Activated naive CD8-positive, alpha-beta T cell treated with anti-CD3 and anti-CD28 coated beads for 36 hours (primary cell): ENCODE results near the gene GTF3C5. TPM values are rescaled to one million over a fixed set of nuclear protein-coding genes. Genes with fewer than 3 reads are reported as not detected.
"Not testable (repeated sequence)": the region's sequence is repeated elsewhere in the genome, so short reads cannot be mapped to it uniquely, and the experiment has no call there.

Source experiments
- DNase-seq: peaks from one replicate; pipeline ENCODE4 v3.0.0; 2021
- H3K27ac Mint-ChIP-seq: one replicate; pipeline ENCODE4 v1.8.0; 2022; ENCODE audit warnings: mild to moderate bottlenecking, moderate library complexity, mixed read lengths
- H3K27me3 Mint-ChIP-seq: one replicate; pipeline ENCODE4 v1.8.0; 2022; ENCODE audit warnings: mild to moderate bottlenecking, mixed read lengths
- H3K36me3 Mint-ChIP-seq: one replicate; pipeline ENCODE4 v1.8.0; 2021; ENCODE audit warnings: mild to moderate bottlenecking, mixed read lengths
- H3K4me1 Mint-ChIP-seq: one replicate; pipeline ENCODE4 v1.8.0; 2021; ENCODE audit warnings: mixed read lengths
- H3K4me3 Mint-ChIP-seq: one replicate; pipeline ENCODE4 v1.8.0; 2022; ENCODE audit warnings: mild to moderate bottlenecking, moderate library complexity, mixed read lengths
- H3K9me3 Mint-ChIP-seq: one replicate; pipeline ENCODE4 v1.8.0; 2022; ENCODE audit warnings: mixed read lengths
- total RNA-seq, 2 experiments: library from RNA; stranded (reverse); gene quantifications; one replicate each; pipeline ENCODE4 v1.2.3, GENCODE V29; 2021

Gene GTF3C5
- total RNA-seq, 2 experiments from 2014 or later: 85.4 to 90.2 TPM

DNA sequence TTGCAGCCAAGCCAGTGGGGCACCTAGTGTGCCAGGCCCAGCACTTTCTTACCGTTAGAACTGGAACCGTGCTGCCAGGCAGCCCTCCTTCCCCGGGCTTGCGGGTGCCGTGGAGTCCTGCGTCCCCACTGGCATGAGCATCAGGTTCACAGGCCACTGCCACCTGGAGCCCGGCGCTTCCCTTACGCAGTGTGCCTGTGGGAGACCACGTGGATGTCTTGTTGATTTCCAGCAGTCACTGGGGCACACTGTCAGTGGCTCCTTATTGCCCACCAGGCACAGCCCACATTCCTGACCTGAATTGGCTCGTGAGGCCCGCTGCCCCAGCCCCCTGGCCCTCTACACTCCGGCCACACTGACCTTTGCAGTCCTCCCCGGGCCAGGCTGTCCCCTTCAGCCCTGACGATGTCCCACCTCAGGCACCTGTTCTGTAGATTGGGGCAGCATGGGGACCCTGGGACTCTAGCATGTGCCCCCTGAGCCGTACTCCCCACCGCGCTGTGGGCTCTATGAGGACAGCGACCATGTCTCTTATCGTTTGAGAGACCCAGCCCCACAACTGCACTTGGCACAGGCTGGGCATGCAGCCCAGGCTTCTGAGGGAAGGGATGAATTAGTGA lies 20.6 kb downstream of the GTF3C5 start:
- Mint-ChIP-seq H3K27ac (no peak overlapping the region), H3K9me3 (no peaks in the 10 kb centered on the region)

DNA sequence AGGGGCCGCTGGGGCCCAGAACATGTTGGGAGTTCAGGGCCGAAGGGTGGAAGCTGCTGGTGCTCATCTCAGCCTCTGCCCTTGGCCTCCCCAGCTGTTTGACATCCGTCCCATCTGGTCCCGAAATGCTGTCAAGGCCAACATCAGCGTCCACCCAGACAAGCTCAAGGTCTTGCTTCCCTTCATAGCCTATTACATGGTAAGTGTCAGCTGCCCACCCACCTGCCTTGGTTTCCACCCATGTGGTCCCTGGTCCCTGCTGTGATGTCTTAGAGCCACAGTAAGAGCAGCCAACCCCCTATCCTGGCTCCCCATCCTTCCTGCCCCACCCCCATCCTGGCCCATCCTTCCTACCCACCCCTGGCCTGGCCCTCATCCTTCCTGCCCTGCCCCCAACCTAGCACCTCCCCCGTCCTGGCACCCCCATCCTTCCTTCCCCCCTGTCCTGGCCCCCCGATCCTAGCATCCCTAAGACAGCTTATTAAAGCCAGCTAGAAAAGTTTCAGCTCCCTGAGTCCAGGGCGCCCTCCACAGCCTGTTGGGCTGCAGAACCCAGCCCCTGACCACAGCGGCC lies 21.3 kb downstream of the GTF3C5 start:
- no peak overlapping the region for H3K4me3 Mint-ChIP-seq
- H3K27ac Mint-ChIP-seq: no peak overlapping the region
- H3K36me3 Mint-ChIP-seq: peaks cover 26% of the 10 kb centered on the region
- no peak for DNase-seq
- H3K4me1 Mint-ChIP-seq: peaks cover 6% of the 10 kb centered on the region
- H3K9me3 Mint-ChIP-seq: no peaks in the 10 kb centered on the region
- H3K27me3 Mint-ChIP-seq: no peaks in the 10 kb centered on the region

More for the DNA sequence above, 20.6 kb downstream of the GTF3C5 start:
- H3K27me3 Mint-ChIP-seq: no peaks in the 10 kb centered on the region
- peaks cover 4% of the 10 kb centered on the region for H3K4me1 Mint-ChIP-seq
- no peak overlapping the region for H3K4me3 Mint-ChIP-seq
- peaks cover 24% of the 10 kb centered on the region for H3K36me3 Mint-ChIP-seq
- no peak for DNase-seq

DNA sequence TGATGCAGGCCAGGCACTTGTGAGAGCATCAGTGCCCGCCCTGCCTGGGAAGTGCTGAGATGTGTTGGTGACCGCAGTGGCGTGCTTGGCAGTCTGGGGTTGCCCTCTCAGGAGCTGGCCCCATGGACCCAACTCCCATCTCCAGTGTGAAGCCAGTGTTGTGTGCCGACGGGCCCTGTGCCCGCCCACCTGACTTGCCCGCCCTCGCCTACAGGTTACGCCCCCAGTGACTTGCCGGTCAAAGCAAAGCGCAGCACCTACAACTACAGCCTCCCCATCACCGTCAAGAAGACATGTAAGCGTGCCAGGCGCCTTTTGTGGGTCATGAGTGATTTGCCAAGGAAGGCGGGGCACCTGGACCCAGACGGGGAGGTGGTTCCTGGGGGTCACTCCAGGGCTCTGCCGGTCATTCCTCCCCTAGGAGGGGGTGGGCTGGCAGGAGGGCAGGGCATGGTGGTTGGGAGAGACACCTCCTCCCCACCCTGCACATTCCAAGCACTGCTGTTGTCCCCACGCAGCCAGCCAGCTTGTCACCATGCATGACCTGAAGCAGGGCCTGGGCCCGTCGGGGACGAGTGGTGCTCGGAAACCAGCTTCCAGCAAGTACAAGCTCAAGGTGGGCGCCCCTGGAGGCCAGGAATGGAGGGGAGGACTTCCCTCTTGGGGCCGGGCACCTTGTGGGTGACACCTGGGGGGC lies 23.5 kb downstream of the GTF3C5 start:
- Mint-ChIP-seq H3K4me1 (peaks cover 22% of the 10 kb centered on the region), H3K27me3 (no peaks in the 10 kb centered on the region), H3K9me3 (no peaks in the 10 kb centered on the region), H3K36me3 (peaks cover 34% of the 10 kb centered on the region), H3K4me3 (no peak overlapping the region), H3K27ac (no peak overlapping the region)
- no peak for DNase-seq

DNA sequence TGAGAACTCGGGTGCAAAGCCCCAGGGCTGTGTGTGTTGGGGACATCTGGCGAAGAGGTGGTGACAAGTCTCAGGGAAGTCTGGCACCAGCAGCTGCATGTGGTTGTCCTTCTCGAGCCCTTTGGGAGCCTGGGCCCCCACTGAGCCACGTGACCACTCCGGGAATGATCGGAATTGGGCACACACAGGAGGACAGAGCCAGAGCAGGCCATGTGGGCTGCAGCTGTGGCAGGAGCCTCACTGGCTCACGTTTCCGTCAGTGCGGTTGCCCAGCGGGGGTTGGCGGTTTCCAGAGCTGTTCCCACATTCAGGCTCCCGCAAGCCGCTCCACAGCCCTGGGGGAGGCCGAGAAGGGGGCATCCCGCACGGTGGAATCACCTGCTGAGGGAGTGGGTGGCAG lies 24.2 kb downstream of the GTF3C5 start:
- Mint-ChIP-seq H3K4me3 (no peak overlapping the region), H3K27ac (no peak overlapping the region), H3K27me3 (no peaks in the 10 kb centered on the region), H3K4me1 (peaks cover 28% of the 10 kb centered on the region), H3K36me3 (peaks cover 34% of the 10 kb centered on the region), H3K9me3 (no peaks in the 10 kb centered on the region)
- DNase-seq: no peak

DNA sequence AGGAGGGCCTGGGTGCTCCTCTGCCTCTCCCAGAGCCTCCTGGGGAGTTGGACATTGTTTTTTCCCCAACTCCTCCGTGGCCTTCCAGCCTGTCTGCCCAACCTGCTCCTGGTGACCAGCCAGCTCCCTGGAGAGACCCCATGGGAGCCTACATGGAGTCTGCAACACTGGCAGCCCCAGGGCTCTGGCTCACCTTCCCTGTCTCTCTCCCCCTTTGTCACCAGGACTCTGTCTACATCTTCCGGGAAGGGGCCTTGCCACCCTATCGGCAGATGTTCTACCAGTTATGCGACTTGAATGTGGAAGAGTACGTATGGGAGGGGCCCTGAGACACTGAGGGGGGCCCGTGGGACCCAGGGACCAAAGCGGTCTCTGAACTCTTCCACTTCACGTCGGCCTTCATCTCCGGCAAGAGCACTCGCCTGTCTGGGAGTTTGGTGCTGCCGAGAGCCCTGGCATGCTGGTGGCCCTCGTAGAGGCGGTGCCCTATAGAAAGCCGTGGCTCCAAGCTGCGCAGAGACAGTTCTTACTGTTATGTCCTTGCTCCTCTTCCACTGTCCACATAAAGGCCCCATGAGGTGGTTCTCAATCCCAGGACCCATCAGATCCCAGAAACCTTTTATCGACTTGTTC lies 25.1 kb downstream of the GTF3C5 start:
- no peak overlapping the region for H3K4me3 Mint-ChIP-seq
- no peaks in the 10 kb centered on the region for H3K27me3 Mint-ChIP-seq
- H3K4me1 Mint-ChIP-seq: peaks cover 33% of the 10 kb centered on the region
- peaks cover 29% of the 10 kb centered on the region for H3K36me3 Mint-ChIP-seq
- no peak for DNase-seq
- no peaks in the 10 kb centered on the region for H3K9me3 Mint-ChIP-seq
- H3K27ac Mint-ChIP-seq: no peak overlapping the region

DNA sequence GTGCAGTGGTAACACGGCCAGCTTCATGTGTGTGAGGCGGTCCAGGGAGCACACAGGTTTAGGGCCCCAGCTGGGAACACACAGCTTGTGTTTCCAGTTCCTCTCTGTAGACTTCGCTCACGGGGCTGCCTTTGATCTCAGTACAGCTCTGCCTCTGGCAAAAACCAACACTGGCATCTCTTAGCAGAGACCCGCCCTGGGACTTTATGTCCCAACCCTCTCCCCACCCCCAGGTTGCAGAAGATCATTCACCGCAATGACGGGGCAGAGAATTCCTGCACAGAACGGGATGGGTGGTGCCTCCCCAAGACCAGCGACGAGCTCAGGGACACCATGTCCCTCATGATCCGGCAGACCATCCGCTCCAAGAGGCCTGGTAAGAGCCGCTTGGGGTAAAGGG lies 25.7 kb downstream of the GTF3C5 start:
- Mint-ChIP-seq H3K4me1 (peaks cover 38% of the 10 kb centered on the region), H3K27me3 (no peaks in the 10 kb centered on the region), H3K36me3 (peaks cover 28% of the 10 kb centered on the region), H3K9me3 (no peaks in the 10 kb centered on the region), H3K4me3 (no peak overlapping the region), H3K27ac (no peak overlapping the region)
- DNase-seq: no peak

DNA sequence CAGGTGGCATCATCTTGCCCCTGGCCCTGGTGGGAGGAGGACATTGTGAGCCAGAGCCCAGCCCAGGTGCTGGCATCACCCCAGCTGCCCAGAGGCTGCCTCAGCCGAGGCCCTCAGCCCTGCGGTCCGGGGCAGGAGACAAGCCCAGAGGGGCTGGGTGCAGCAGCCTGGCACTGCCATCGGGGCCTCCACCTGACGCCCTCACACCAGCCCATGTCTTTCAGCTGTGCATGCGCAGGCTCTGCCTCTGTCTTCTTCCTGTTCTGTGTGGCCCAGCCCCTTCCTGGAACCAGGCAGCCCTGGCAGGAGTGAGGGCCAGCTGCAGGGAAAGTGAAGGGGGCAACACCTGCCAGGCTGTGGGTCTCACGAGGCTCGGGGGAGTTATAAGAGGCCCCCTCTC lies 26.2 kb downstream of the GTF3C5 start:
- no peak overlapping the region for H3K27ac Mint-ChIP-seq
- no peaks in the 10 kb centered on the region for H3K9me3 Mint-ChIP-seq
- H3K4me1 Mint-ChIP-seq: peaks cover 38% of the 10 kb centered on the region
- peaks cover 25% of the 10 kb centered on the region for H3K36me3 Mint-ChIP-seq
- H3K27me3 Mint-ChIP-seq: no peaks in the 10 kb centered on the region
- DNase-seq: no peak
- H3K4me3 Mint-ChIP-seq: no peak overlapping the region

DNA sequence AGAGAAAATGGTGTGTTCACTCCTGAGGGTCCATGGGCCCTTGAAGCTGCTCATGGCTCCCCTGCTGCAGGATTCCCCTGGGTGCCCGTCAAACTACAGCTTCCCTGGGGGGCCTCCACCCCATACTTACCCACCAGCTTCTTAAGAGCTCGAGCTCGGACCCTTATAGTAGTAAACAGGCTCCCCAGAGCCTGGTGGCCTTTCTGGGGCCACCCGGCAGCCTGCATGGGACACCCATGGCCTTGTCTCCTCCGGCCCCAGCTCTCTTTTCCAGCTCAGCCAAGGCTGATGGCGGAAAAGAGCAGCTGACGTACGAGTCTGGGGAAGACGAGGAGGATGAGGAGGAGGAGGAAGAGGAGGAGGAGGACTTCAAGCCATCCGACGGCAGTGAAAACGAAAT lies 26.8 kb downstream of the GTF3C5 start:
- no peaks in the 10 kb centered on the region for H3K27me3 Mint-ChIP-seq
- peaks cover 25% of the 10 kb centered on the region for H3K36me3 Mint-ChIP-seq
- H3K4me1 Mint-ChIP-seq: peaks cover 38% of the 10 kb centered on the region
- no peaks in the 10 kb centered on the region for H3K9me3 Mint-ChIP-seq
- no peak overlapping the region for H3K4me3 Mint-ChIP-seq
- H3K27ac Mint-ChIP-seq: no peak overlapping the region
- DNase-seq: no peak

DNA sequence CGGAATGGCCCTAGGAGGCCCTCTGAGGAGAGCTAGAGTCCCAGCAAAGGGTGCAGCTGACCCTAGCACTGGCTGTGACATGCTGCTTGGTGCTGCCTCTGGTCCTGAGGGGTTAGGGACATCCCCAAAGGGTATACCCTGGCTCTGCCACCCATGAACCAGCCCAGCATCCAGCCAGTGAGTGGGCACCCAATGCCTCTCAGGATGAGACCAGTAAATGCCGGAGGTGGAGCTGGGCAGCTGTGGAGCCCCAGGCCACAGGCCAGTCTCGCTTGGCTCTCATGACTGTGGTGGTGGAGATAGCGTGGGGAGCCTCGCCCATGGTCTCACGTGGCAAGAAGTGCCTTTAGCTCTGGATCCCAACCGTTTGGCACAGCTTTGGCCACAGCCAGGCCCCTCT lies 27.3 kb downstream of the GTF3C5 start:
- Mint-ChIP-seq H3K9me3 (no peaks in the 10 kb centered on the region), H3K27me3 (no peaks in the 10 kb centered on the region), H3K4me3 (no peak overlapping the region), H3K36me3 (peaks cover 25% of the 10 kb centered on the region), H3K27ac (no peak overlapping the region), H3K4me1 (peaks cover 38% of the 10 kb centered on the region)
- no peak for DNase-seq

DNA sequence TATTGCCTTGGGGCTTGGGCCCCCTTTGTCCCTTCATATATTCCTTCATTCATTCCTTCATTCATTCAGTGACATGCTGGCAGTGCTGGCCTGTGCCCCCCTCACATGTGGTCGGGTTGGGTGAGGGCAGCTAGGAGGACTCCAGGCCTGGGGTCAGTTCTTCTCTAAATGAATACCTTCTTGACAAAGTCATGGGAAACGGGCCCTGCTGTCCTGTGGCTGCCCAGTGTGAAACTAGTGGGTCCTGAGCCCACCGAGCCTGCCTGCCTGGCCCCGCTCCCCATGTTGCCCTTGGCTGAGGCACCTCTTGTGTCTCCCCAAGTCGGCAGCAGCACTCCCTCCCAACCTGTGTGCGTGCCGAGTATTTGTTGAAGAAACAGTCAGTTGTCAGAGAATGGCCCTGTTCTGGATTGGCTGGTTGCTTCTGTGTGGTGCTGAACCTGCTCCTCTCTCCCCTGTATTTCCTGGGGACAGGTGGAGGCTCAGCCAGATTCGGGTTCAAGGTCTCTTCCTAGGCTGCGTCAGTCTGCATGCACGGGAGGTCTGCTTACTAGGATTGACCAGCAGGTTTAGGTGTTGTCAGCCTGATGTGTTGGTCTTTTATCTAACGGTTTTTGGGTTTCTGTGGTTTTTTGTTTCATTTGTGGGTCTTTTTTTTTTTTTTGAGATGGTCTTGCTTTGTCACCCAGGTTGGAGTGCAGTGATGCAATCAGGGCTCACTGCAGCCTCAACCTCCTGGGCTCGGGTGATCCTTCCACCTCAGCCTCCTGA lies 27.9 kb downstream of the GTF3C5 start:
- no peak for DNase-seq
- Mint-ChIP-seq H3K27me3 (no peaks in the 10 kb centered on the region), H3K4me1 (peaks cover 38% of the 10 kb centered on the region), H3K36me3 (peaks cover 23% of the 10 kb centered on the region), H3K9me3 (no peaks in the 10 kb centered on the region), H3K27ac (peak overlapping the region; percentile 74), H3K4me3 (no peak overlapping the region)

DNA sequence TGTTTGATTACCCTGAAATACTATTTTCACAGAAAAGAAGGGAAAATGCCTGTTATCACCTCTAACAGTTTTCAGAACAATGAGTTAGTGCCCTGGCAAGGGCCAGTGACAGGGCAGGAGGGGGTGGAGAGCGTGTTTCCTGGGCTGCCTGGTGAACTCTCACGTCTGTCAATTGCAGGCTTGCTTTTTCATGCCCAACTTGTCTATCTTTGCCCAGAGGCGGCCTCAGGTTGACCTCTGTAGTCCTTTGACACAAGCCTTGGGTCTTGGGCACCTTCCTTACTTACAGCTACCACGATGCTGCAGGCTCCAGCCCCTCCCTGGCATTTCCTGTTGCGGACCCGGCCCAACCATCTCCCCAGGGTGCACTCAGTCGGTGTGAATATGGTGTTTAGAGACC lies 28.8 kb downstream of the GTF3C5 start:
- DNase-seq: no peak
- H3K9me3 Mint-ChIP-seq: no peaks in the 10 kb centered on the region
- no peak overlapping the region for H3K4me3 Mint-ChIP-seq
- H3K27me3 Mint-ChIP-seq: no peaks in the 10 kb centered on the region
- peaks cover 38% of the 10 kb centered on the region for H3K4me1 Mint-ChIP-seq
- peak overlapping the region; percentile 74 for H3K27ac Mint-ChIP-seq
- peaks cover 17% of the 10 kb centered on the region for H3K36me3 Mint-ChIP-seq

DNA sequence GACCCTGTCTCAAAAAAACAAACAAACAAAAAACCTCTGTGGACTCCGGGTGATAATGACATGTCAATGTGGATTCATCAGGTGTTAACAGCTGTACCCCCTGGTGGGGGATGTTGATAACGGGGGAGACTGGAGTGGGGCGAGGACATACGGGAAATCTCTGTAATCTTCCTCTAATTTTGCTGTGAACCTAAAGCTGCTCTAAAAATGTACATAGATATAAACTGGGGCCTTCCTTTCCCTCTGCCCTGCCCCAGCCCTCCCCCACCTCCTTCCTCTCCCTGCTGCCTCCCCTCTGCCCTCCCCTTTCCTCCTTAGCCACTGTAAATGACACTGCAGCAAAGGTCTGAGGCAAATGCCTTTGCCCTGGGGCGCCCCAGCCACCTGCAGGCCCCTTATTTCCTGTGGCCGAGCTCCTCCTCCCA lies 29.6 kb downstream of the GTF3C5 start:
- no peaks in the 10 kb centered on the region for H3K9me3 Mint-ChIP-seq
- H3K4me1 Mint-ChIP-seq: peaks cover 38% of the 10 kb centered on the region
- no peaks in the 10 kb centered on the region for H3K27me3 Mint-ChIP-seq
- H3K27ac Mint-ChIP-seq: peak overlapping the region; percentile 74
- peak overlapping the region; percentile 22 for H3K4me3 Mint-ChIP-seq
- H3K36me3 Mint-ChIP-seq: peaks cover 17% of the 10 kb centered on the region
- no peak for DNase-seq

DNA sequence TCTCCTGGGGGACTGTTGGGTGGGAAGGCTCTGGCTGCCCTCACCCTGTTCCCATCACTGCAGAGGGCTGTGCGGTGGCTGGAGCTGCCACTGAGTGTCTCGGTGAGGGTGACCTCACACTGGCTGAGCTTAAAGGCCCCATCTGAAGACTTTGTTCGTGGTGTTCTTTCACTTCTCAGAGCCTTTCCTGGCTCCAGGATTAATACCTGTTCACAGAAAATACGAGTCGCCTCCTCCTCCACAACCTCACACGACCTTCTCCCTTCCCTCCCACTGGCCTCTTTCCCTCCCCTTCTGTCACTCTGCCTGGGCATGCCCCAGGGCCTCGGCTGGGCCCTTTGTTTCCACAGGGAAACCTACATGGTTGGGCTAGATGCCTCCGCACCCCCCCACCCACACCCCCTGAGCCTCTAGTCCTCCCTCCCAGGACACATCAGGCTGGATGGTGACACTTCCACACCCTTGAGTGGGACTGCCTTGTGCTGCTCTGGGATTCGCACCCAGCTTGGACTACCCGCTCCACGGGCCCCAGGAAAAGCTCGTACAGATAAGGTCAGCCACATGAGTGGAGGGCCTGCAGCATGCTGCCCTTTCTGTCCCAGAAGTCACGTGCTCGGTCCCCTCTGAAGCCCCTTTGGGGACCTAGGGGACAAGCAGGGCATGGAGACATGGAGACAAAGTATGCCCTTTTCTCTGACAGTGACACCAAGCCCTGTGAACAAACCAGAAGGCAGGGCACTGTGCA lies 30.4 kb downstream of the GTF3C5 start:
- peaks cover 15% of the 10 kb centered on the region for H3K36me3 Mint-ChIP-seq
- not testable (repeated sequence) for DNase-seq, H3K9me3 Mint-ChIP-seq, H3K27ac Mint-ChIP-seq, H3K27me3 Mint-ChIP-seq
- peak overlapping the region; percentile 10 for H3K4me3 Mint-ChIP-seq
- H3K4me1 Mint-ChIP-seq: peaks cover 36% of the 10 kb centered on the region

DNA sequence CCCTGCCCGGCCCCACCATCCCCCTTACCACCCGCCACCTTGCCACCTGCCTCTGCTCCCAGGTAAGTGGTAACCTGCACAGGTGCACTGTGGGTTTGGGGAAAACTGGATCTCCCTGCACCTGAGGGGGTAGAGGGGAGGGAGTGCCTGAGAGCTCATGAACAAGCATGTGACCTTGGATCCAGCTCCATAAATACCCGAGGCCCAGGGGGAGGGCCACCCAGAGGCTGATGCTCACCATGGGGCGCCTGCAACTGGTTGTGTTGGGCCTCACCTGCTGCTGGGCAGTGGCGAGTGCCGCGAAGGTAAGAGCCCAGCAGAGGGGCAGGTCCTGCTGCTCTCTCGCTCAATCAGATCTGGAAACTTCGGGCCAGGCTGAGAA lies 31.0 kb downstream of the GTF3C5 start, which contains the start of gene CEL:
Gene CEL (plus strand): TSS at position 218 of the 382 bp plus-strand sequence. CDS start 22 bp downstream, at position 240.
- H3K27ac Mint-ChIP-seq, H3K9me3 Mint-ChIP-seq, DNase-seq, H3K27me3 Mint-ChIP-seq: not testable (repeated sequence)
- Mint-ChIP-seq H3K4me1 (peaks cover 32% of the 10 kb centered on the region), H3K4me3 (peak within 1 kb of the TSS; percentile 10), H3K36me3 (peaks cover 11% of the 10 kb centered on the region)
